Duodenal mucosa (tissue), 2 donors: ENCODE measurements around the gene BTNL3.

Experiments
- H3K27ac ChIP-seq: one replicate; pipeline ENCODE4 v1.7.0; 2013; ENCODE audit warnings: low read depth, low read length
- H3K27me3 ChIP-seq, 2 donors: one replicate each; pipeline ENCODE4 v1.7.0; 2013; ENCODE audit warnings: low read length in 2 of 2, control low read depth in 1 of 2; ENCODE audit not compliant: insufficient read depth in 2 of 2, control insufficient read depth in 1 of 2
- H3K36me3 ChIP-seq, 2 donors: one replicate each; pipeline ENCODE4 v1.7.0; 2013; ENCODE audit warnings: low read length in 2 of 2, control low read depth in 1 of 2; ENCODE audit not compliant: insufficient read depth in 2 of 2, control insufficient read depth in 1 of 2
- H3K4me1 ChIP-seq, 2 donors: one replicate each; pipeline ENCODE4 v1.7.0; 2013; ENCODE audit warnings: low read length in 2 of 2, control low read depth in 1 of 2; ENCODE audit not compliant: insufficient read depth in 2 of 2, control insufficient read depth in 1 of 2
- H3K4me3 ChIP-seq, 2 donors: one replicate each; pipeline ENCODE4 v1.7.0; 2013; ENCODE audit warnings: low read length in 2 of 2, low read depth in 1 of 2
- H3K9ac ChIP-seq, 2 donors: one replicate each; pipeline ENCODE4 v1.7.0; 2013; ENCODE audit warnings: low read length in 2 of 2, low read depth in 1 of 2
- H3K9me3 ChIP-seq, 2 donors: one replicate each; pipeline ENCODE4 v1.7.0; 2013; ENCODE audit warnings: low read length in 2 of 2, control low read depth in 1 of 2; ENCODE audit not compliant: control insufficient read depth in 1 of 2

Gene BTNL3

GRCh38 chr5:181039471-181039870 lies 50.8 kb downstream of the BTNL3 start:
- Histone ChIP-seq H3K36me3 (no peaks in the 10 kb centered on the region), H3K9me3 (no peaks in the 10 kb centered on the region), H3K9ac (no peak overlapping the region), H3K27me3 (no peaks in the 10 kb centered on the region), H3K4me1 (no peaks in the 10 kb centered on the region), H3K4me3 (no peak overlapping the region), H3K27ac (no peak overlapping the region)

DNA sequence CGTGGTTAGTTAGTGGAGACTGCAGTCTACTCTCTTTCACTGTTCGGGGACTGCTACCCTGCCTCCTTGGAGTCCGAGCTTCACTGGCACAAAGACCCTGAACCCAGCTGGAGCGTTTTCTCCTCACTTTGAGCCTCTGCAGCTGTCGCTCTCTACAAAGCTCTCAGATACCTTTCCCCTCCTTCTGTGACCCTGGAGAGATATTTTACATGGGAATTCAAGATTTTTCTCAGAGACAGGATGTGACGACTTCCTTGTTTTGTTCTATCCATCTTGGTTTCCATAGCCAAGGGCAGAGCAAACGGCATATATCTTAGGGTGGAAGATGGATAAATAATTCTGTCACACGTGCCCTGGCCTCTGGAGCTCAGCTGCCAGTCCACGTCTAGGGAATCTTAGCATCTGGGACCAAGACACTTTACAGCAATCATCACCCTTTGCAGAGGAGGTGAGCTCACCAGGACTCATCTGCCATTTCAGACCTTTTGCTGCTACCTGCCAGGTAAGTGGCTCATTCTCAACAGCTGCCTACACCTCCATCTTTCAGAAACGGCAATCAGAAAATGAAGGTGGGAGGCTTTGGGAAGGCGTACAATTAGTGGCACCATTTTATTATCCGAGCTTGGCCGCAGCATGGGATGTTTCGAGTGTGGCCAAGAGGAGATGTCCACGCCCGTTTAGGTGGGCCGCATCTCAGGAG lies 51.4 kb downstream of the BTNL3 start, which contains the start of gene BTNL9:
TSS of gene BTNL9 (plus strand) at position 336 of the 700 bp plus-strand sequence. CDS start 5,224 bp downstream, outside the sequence.
- no peak within 1 kb of the TSS for H3K27ac ChIP-seq
- no peak within 1 kb of the TSS for H3K9ac ChIP-seq
- H3K4me3 ChIP-seq, result no peak within 1 kb of the TSS
- H3K27me3 ChIP-seq, result no peaks in the 10 kb centered on the region
- no peaks in the 10 kb centered on the region for H3K4me1 ChIP-seq
- no peaks in the 10 kb centered on the region for H3K36me3 ChIP-seq
- H3K9me3 ChIP-seq, result no peaks in the 10 kb centered on the region

- Histone ChIP-seq H3K4me3 (no peak overlapping the region), H3K9me3 (no peaks in the 10 kb centered on the region), H3K9ac (no peak overlapping the region), H3K4me1 (no peaks in the 10 kb centered on the region), H3K27me3 (no peaks in the 10 kb centered on the region), H3K27ac (no peak overlapping the region), H3K36me3 (no peaks in the 10 kb centered on the region)
Measured at GRCh38 chr5:181040631-181040945, 51.9 kb downstream of the BTNL3 start.

- Histone ChIP-seq H3K27me3 (no peaks in the 10 kb centered on the region), H3K4me1 (no peaks in the 10 kb centered on the region), H3K9me3 (no peaks in the 10 kb centered on the region), H3K27ac (no peak overlapping the region), H3K4me3 (no peak overlapping the region), H3K9ac (no peak overlapping the region), H3K36me3 (no peaks in the 10 kb centered on the region)
Measured at GRCh38 chr5:181041043-181041442, 52.4 kb downstream of the BTNL3 start.

- H3K4me1 ChIP-seq, result no peaks in the 10 kb centered on the region
- no peak overlapping the region for H3K9ac ChIP-seq
- H3K9me3 ChIP-seq, result no peaks in the 10 kb centered on the region
- H3K27me3 ChIP-seq, result peaks cover 0 to 3% of the 10 kb centered on the region in 2 donors
- H3K4me3 ChIP-seq, result no peak overlapping the region
- no peak overlapping the region for H3K27ac ChIP-seq
- H3K36me3 ChIP-seq, result no peaks in the 10 kb centered on the region
Measured at GRCh38 chr5:181042036-181042713, 53.5 kb downstream of the BTNL3 start.

GRCh38 chr5:181042722-181043121 lies 54.1 kb downstream of the BTNL3 start:
- H3K9ac ChIP-seq, result no peak overlapping the region
- no peaks in the 10 kb centered on the region for H3K9me3 ChIP-seq
- H3K4me1 ChIP-seq, result no peaks in the 10 kb centered on the region
- no peak overlapping the region for H3K27ac ChIP-seq
- H3K27me3 ChIP-seq, result peaks cover 0 to 3% of the 10 kb centered on the region in 2 donors
- H3K36me3 ChIP-seq, result no peaks in the 10 kb centered on the region
- no peak overlapping the region for H3K4me3 ChIP-seq

DNA sequence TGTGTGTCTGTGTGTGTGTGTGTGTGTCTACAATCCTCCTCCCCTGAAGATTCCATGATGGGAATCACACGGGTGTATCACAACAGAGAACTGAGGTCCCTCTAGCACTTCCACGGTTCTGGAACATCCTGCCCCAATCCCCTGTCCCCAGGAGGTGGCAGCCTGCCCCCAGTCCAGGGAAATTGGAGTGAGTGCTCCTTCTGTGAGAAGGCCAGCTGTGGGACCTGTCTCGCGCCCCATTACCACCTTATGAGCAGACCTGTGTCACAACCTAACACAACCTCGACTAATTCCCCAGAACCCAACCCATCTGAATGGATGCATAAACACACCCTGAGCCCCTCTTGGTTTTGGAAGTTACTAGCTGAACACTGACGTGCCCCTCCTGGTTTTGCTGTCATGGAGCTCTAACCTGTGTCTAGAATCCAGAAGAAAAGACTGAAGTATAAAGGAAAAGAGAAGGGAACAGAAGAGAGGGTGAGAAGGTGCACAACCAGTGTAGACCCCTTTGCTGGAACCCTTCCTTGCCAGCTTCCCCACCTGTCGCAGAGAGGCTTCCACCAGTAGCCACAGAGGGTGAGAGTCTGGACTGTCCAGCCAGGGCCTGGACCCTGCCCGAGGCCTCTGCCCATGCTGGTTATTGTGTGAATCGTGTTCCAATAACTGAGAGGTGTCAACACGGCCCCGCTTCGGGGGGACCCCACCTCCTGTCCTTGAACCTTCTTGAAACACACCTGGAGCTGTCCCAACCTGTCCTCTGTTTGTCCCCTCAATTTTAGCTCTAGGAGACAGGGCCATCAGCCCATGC lies 54.8 kb downstream of the BTNL3 start:
- H3K36me3 ChIP-seq, result no peaks in the 10 kb centered on the region
- H3K27me3 ChIP-seq, result peaks cover 3 to 7% of the 10 kb centered on the region in 2 donors
- H3K9ac ChIP-seq, result no peak overlapping the region
- no peak overlapping the region for H3K27ac ChIP-seq
- H3K9me3 ChIP-seq, result no peaks in the 10 kb centered on the region
- H3K4me1 ChIP-seq, result no peaks in the 10 kb centered on the region
- no peak overlapping the region for H3K4me3 ChIP-seq

- Histone ChIP-seq H3K36me3 (no peaks in the 10 kb centered on the region), H3K4me3 (no peak overlapping the region), H3K9me3 (no peaks in the 10 kb centered on the region), H3K27me3 (peaks cover 3 to 8% of the 10 kb centered on the region in 2 donors), H3K4me1 (no peaks in the 10 kb centered on the region), H3K27ac (no peak overlapping the region), H3K9ac (no peak overlapping the region)
Measured at GRCh38 chr5:181044093-181044599, 55.5 kb downstream of the BTNL3 start.

DNA sequence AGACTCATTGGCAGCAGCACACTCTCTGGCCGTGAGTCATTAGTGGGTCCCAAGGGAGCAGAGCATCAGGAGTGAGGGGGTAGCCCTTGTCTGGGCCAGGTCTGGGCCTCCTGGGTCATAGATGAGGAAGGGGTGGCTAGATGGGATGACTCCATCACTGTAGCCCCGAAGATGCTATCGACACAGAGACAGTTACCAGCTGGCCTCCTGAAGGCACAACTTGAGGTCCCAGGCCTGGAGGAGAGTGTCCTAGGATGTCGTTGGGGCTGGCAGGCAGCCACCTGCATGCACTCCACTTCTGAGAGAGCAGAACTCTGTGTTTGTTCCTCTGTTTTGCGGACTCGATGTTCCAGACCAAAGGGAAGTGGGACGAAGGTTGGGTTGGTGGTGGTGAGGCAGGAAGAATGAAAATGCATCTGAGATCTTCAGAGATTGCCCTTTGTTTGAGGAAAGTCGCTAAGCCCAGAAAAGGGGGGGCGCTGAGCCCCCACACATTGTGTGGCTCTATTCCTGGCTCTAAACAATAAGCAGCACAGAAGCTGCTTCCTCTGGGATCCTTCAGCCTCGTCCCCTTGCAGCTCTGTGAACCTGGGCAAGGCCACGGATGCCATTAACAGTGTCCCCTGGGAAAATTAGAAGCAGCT lies 56.1 kb downstream of the BTNL3 start:
- no peak overlapping the region for H3K4me3 ChIP-seq
- H3K4me1 ChIP-seq, result no peaks in the 10 kb centered on the region
- H3K36me3 ChIP-seq, result no peaks in the 10 kb centered on the region
- H3K9me3 ChIP-seq, result no peaks in the 10 kb centered on the region
- peaks cover 7 to 14% of the 10 kb centered on the region in 2 donors for H3K27me3 ChIP-seq
- no peak overlapping the region for H3K9ac ChIP-seq
- H3K27ac ChIP-seq, result no peak overlapping the region
